ENCODE results near the gene RPUSD1. TPM values are rescaled to one million over a fixed set of nuclear protein-coding genes. Genes with fewer than 3 reads are reported as not detected.
A peak's percentile ranks its signal among the peaks of the same experiment; 100 is the strongest.
"Not testable (repeated sequence)": the region's sequence is repeated elsewhere in the genome, so short reads cannot be mapped to it uniquely, and the experiment has no call there.

RPUSD1 gene
- total RNA-seq, 1 donor from 2014 or later = 12.6 TPM

GRCh38 chr16:785563-786535 is 2.3 kb downstream of the RPUSD1 start:
- peak; percentile 67 to 70 for DNase-seq (ENCODE audit: low spot score in 2 of 2)
- no peak for FAIRE-seq

GRCh38 chr16:784431-784830 is 3.8 kb downstream of the RPUSD1 start:
- FAIRE-seq (no peak), DNase-seq (ENCODE audit: low spot score in 2 of 2) (no peak)

- FAIRE-seq (no peak), DNase-seq (ENCODE audit: low spot score in 2 of 2) (no peak)
Observed at GRCh38 chr16:783404-784161, 4.6 kb downstream of the RPUSD1 start.

- DNase-seq (ENCODE audit: low spot score in 2 of 2) (peak in 1 of 2 donors; percentile 71), FAIRE-seq (no peak)
Observed at GRCh38 chr16:782766-783403, 5.3 kb downstream of the RPUSD1 start.

- DNase-seq (ENCODE audit: low spot score in 2 of 2) (no peak), FAIRE-seq (no peak)
Observed at GRCh38 chr16:782258-782657, 5.9 kb downstream of the RPUSD1 start.

- FAIRE-seq (no peak), DNase-seq (ENCODE audit: low spot score in 2 of 2) (no peak)
Observed at GRCh38 chr16:781346-782010, 6.7 kb downstream of the RPUSD1 start.

- no peak for FAIRE-seq
- DNase-seq (ENCODE audit: low spot score in 2 of 2) = no peak
Observed at GRCh38 chr16:780296-780695, 7.9 kb downstream of the RPUSD1 start.

GRCh38 chr16:779561-779960 is 8.6 kb downstream of the RPUSD1 start:
- DNase-seq (ENCODE audit: low spot score in 2 of 2) (no peak), FAIRE-seq (no peak)

- FAIRE-seq (no peak), DNase-seq (ENCODE audit: low spot score in 2 of 2) (no peak)
Observed at GRCh38 chr16:778909-779527, 9.2 kb downstream of the RPUSD1 start.

- DNase-seq (ENCODE audit: low spot score in 2 of 2) (no peak), FAIRE-seq (no peak)
Observed at GRCh38 chr16:778447-778846, 9.7 kb downstream of the RPUSD1 start.

GRCh38 chr16:777826-778225 is 10.4 kb downstream of the RPUSD1 start:
- FAIRE-seq (no peak), DNase-seq (ENCODE audit: low spot score in 2 of 2) (no peak)

- DNase-seq (ENCODE audit: low spot score in 2 of 2) (no peak), FAIRE-seq (no peak)
Observed at GRCh38 chr16:776824-777223, 11.4 kb downstream of the RPUSD1 start.

- FAIRE-seq = not testable (repeated sequence)
Observed at GRCh38 chr16:776298-776697, 11.9 kb downstream of the RPUSD1 start.

GRCh38 chr16:775236-775796 is 12.9 kb downstream of the RPUSD1 start:
- FAIRE-seq (no peak), DNase-seq (ENCODE audit: low spot score in 2 of 2) (no peak)

More at GRCh38 chr16:776298-776697, 11.9 kb downstream of the RPUSD1 start:
- not testable (repeated sequence) for DNase-seq (ENCODE audit: low spot score in 2 of 2)

- DNase-seq (ENCODE audit: low spot score in 2 of 2) (no peak), FAIRE-seq (no peak)
Observed at GRCh38 chr16:774086-775001, 13.8 kb downstream of the RPUSD1 start.

- FAIRE-seq = no peak
- no peak for DNase-seq (ENCODE audit: low spot score in 2 of 2)
Observed at GRCh38 chr16:772959-773358, 15.2 kb downstream of the RPUSD1 start.

- no peak for FAIRE-seq
Observed at GRCh38 chr16:770411-770810, 17.8 kb downstream of the RPUSD1 start.

GRCh38 chr16:769934-770333 is 18.2 kb downstream of the RPUSD1 start:
- FAIRE-seq (no peak), DNase-seq (ENCODE audit: low spot score in 2 of 2) (no peak)

More at GRCh38 chr16:770411-770810, 17.8 kb downstream of the RPUSD1 start:
- no peak for DNase-seq (ENCODE audit: low spot score in 2 of 2)
